ENCODE measurements around the gene PRG2. TPM values are rescaled to one million over a fixed set of nuclear protein-coding genes. Genes with fewer than 3 reads are reported as not detected.
A peak's percentile ranks its signal among the peaks of the same experiment; 100 is the strongest.

The PRG2 gene
- total and polyA plus RNA-seq, 9 of the 15 experiments (the other 6 are each of a cell fraction or from before 2014, with no cell fraction given) = 1.8 to 78.0 (median 26.6) TPM

DNA sequence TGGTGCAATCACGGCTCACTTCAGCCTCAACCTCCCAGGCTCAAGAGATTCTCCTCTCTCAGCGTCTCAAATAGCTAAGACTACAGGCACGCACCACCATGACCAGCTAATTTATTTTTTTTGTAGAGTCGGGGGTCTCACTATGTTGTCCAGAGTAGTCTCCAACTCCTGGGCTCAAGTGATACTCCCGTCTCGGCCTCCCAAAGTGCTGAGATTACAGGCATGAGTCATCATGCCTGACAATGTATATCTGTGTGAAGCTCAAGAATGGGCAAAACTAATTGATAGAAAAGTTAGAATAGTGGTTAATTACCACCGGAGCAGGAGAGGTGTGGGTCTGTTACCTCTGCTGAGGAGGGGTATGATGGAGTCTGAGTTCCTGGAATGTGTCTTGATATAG lies 45.6 kb upstream of the PRG2 start (continued):
- TF ChIP-seq, protein P1, sequence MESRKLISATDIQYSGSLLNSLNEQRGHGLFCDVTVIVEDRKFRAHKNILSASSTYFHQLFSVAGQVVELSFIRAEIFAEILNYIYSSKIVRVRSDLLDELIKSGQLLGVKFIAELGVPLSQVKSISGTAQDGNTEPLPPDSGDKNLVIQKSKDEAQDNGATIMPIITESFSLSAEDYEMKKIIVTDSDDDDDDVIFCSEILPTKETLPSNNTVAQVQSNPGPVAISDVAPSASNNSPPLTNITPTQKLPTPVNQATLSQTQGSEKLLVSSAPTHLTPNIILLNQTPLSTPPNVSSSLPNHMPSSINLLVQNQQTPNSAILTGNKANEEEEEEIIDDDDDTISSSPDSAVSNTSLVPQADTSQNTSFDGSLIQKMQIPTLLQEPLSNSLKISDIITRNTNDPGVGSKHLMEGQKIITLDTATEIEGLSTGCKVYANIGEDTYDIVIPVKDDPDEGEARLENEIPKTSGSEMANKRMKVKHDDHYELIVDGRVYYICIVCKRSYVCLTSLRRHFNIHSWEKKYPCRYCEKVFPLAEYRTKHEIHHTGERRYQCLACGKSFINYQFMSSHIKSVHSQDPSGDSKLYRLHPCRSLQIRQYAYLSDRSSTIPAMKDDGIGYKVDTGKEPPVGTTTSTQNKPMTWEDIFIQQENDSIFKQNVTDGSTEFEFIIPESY (CRISPR knock-in tag; IDR thresholded peaks at IDR 0.05) = no peak
- TF ChIP-seq KLF16 (IDR thresholded peaks at IDR 0.05) (no peak), KDM1A (IDR thresholded peaks at IDR 0.05) (peak; percentile 55 to 70; a peak in 3 of 4 replicates), TFAM (CRISPR knock-in tag; conservative IDR thresholded peaks at IDR 0.05) (no peak), ZNF584 (CRISPR knock-in tag; IDR thresholded peaks at IDR 0.05; ENCODE audit: low read depth) (no peak), ZNF696 (CRISPR knock-in tag; conservative IDR thresholded peaks at IDR 0.05) (no peak), MAZ (CRISPR knock-in tag; conservative IDR thresholded peaks at IDR 0.05 in 1 of 2, IDR thresholded peaks at IDR 0.05 in 1 of 2) (no peak), ARID1B (IDR thresholded peaks at IDR 0.05) (0 out of 2 replicates have a peak, but pooled peaks have one; percentile 31), TOE1 (IDR thresholded peaks at IDR 0.05; ENCODE audit: borderline replicate concordance) (no peak), TOE1 (CRISPR knock-in tag; IDR thresholded peaks at IDR 0.05; ENCODE audit: borderline replicate concordance, low read depth) (no peak), JUND (IDR thresholded peaks at IDR 0.05; ENCODE audit: borderline replicate concordance, low read depth, low read length) (peak; percentile 72), JUND (tag; IDR thresholded peaks at IDR 0.05; ENCODE audit: borderline replicate concordance, low read depth, low read length) (peak; percentile 62; the same call in 1 of the 3 replicates), FOSL1 (tag; conservative IDR thresholded peaks at IDR 0.05) (peak; percentile 59), ZNF766 (CRISPR knock-in tag; conservative IDR thresholded peaks at IDR 0.05) (no peak), SMARCB1 (IDR thresholded peaks at IDR 0.05; ENCODE audit: insufficient read length, low read depth) (no peak)
- TF ChIP-seq, protein P2, sequence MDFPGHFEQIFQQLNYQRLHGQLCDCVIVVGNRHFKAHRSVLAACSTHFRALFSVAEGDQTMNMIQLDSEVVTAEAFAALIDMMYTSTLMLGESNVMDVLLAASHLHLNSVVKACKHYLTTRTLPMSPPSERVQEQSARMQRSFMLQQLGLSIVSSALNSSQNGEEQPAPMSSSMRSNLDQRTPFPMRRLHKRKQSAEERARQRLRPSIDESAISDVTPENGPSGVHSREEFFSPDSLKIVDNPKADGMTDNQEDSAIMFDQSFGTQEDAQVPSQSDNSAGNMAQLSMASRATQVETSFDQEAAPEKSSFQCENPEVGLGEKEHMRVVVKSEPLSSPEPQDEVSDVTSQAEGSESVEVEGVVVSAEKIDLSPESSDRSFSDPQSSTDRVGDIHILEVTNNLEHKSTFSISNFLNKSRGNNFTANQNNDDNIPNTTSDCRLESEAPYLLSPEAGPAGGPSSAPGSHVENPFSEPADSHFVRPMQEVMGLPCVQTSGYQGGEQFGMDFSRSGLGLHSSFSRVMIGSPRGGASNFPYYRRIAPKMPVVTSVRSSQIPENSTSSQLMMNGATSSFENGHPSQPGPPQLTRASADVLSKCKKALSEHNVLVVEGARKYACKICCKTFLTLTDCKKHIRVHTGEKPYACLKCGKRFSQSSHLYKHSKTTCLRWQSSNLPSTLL (IDR thresholded peaks at IDR 0.05) = no peak
- TF ChIP-seq, protein P3, sequence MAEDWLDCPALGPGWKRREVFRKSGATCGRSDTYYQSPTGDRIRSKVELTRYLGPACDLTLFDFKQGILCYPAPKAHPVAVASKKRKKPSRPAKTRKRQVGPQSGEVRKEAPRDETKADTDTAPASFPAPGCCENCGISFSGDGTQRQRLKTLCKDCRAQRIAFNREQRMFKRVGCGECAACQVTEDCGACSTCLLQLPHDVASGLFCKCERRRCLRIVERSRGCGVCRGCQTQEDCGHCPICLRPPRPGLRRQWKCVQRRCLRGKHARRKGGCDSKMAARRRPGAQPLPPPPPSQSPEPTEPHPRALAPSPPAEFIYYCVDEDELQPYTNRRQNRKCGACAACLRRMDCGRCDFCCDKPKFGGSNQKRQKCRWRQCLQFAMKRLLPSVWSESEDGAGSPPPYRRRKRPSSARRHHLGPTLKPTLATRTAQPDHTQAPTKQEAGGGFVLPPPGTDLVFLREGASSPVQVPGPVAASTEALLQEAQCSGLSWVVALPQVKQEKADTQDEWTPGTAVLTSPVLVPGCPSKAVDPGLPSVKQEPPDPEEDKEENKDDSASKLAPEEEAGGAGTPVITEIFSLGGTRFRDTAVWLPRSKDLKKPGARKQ (CRISPR knock-in tag; IDR thresholded peaks at IDR 0.05) = no peak
- TF ChIP-seq, protein P4, sequence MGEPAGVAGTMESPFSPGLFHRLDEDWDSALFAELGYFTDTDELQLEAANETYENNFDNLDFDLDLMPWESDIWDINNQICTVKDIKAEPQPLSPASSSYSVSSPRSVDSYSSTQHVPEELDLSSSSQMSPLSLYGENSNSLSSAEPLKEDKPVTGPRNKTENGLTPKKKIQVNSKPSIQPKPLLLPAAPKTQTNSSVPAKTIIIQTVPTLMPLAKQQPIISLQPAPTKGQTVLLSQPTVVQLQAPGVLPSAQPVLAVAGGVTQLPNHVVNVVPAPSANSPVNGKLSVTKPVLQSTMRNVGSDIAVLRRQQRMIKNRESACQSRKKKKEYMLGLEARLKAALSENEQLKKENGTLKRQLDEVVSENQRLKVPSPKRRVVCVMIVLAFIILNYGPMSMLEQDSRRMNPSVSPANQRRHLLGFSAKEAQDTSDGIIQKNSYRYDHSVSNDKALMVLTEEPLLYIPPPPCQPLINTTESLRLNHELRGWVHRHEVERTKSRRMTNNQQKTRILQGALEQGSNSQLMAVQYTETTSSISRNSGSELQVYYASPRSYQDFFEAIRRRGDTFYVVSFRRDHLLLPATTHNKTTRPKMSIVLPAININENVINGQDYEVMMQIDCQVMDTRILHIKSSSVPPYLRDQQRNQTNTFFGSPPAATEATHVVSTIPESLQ (CRISPR knock-in tag; IDR thresholded peaks at IDR 0.05) = no peak
- TF ChIP-seq, protein P5, sequence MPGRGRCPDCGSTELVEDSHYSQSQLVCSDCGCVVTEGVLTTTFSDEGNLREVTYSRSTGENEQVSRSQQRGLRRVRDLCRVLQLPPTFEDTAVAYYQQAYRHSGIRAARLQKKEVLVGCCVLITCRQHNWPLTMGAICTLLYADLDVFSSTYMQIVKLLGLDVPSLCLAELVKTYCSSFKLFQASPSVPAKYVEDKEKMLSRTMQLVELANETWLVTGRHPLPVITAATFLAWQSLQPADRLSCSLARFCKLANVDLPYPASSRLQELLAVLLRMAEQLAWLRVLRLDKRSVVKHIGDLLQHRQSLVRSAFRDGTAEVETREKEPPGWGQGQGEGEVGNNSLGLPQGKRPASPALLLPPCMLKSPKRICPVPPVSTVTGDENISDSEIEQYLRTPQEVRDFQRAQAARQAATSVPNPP (IDR thresholded peaks at IDR 0.05; ENCODE audit: borderline replicate concordance, insufficient read depth, insufficient read length) = no peak

Measured in K562 (cell line).